ENCODE data around the gene POU2F2.

GRCh38 chr19:42074513-42075363 lies 57.5 kb downstream of the POU2F2 start:
- TF ChIP-seq EZH2 (IDR thresholded peaks at IDR 0.05; ENCODE audit: borderline replicate concordance, low read depth, low read length) (no peak), ZBED1 (IDR thresholded peaks at IDR 0.05) (no peak), KLF16 (IDR thresholded peaks at IDR 0.05) (no peak)

All from K562 (cell line).